HCT116 (cell line): Measurements from ENCODE around the gene ALDH8A1.

ENCODE experiments used
- CTCF ChIP-seq, 3 experiments: fragments of 200-600 bp in 1 of 3; sonication (generic) in 1 of 3; IDR thresholded peaks in 2 of 3; conservative IDR thresholded peaks in 1 of 3; 2 replicates each; pipeline ENCODE4 v1.5.1; 2012 to 2017; ENCODE audit warnings: low read depth in 2 of 3, low read length in 2 of 3, antibody characterized with exemption in 1 of 3, borderline replicate concordance in 1 of 3, control low read depth in 1 of 3, mild to moderate bottlenecking in 1 of 3, mixed read lengths in 1 of 3, mixed run types in 1 of 3, moderate library complexity in 1 of 3; ENCODE audit not compliant: insufficient read depth in 1 of 3
- EGR1 ChIP-seq: IDR thresholded peaks from 2 replicates; pipeline ENCODE4 v1.6.1; 2012; ENCODE audit warnings: low read depth
- EZH2phosphoT487 ChIP-seq: fragments of 200-600 bp; IDR thresholded peaks from 2 replicates; pipeline ENCODE4 v1.6.1; 2018; ENCODE audit warnings: antibody characterized with exemption, borderline replicate concordance
- POLR2A ChIP-seq: IDR thresholded peaks from 2 replicates; pipeline ENCODE4 v1.7.0; 2011; ENCODE audit warnings: borderline replicate concordance; ENCODE audit not compliant: insufficient read depth, insufficient read length; ENCODE audit errors: extremely low read depth
- POLR2AphosphoS5 ChIP-seq: IDR thresholded peaks from 2 replicates; pipeline ENCODE4 v1.6.1; 2011; ENCODE audit warnings: mild to moderate bottlenecking, low read depth, low read length, moderate library complexity
- RAD21 ChIP-seq: IDR thresholded peaks from 2 replicates; pipeline ENCODE4 v1.6.1; 2012; ENCODE audit warnings: low read depth, mild to moderate bottlenecking
- SP1 ChIP-seq: IDR thresholded peaks from 2 replicates; pipeline ENCODE4 v1.6.1; 2012; ENCODE audit warnings: low read depth
- TF ChIP-seq, protein P1 (sequence below): IDR thresholded peaks from 2 replicates; pipeline ENCODE4 v1.6.1; 2012
- TF ChIP-seq, protein P2 (sequence below): IDR thresholded peaks from 2 replicates; pipeline ENCODE4 v1.6.1; 2012

GRCh38 chr6:134967711-134968110 lies 17.8 kb upstream of the ALDH8A1 start:
- no peak for TF ChIP-seq POLR2A
- TF ChIP-seq CTCF (IDR thresholded peaks at IDR 0.05 in 2 of 3, conservative IDR thresholded peaks at IDR 0.05 in 1 of 3; ENCODE audit: borderline replicate concordance in 1 of 3, insufficient read depth in 1 of 3, low read depth in 2 of 3, low read length in 2 of 3): no peak
- no peak for TF ChIP-seq POLR2AphosphoS5
- TF ChIP-seq, protein P1, sequence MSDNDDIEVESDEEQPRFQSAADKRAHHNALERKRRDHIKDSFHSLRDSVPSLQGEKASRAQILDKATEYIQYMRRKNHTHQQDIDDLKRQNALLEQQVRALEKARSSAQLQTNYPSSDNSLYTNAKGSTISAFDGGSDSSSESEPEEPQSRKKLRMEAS: no peak
- TF ChIP-seq RAD21: no peak
- TF ChIP-seq SP1: no peak
- no peak for TF ChIP-seq EZH2phosphoT487
- TF ChIP-seq, protein P2, sequence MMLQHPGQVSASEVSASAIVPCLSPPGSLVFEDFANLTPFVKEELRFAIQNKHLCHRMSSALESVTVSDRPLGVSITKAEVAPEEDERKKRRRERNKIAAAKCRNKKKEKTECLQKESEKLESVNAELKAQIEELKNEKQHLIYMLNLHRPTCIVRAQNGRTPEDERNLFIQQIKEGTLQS: no peak
- TF ChIP-seq EGR1: no peak
